ENCODE results near the gene RAB31. TPM values are rescaled to one million over a fixed set of nuclear protein-coding genes. Genes with fewer than 3 reads are reported as not detected.
"Not testable (repeated sequence)": the region's sequence is repeated elsewhere in the genome, so short reads cannot be mapped to it uniquely, and the experiment has no call there.

The RAB31 gene
- total and polyA plus RNA-seq, 2 of the 13 experiments (the other 11 are each of a cell fraction or from before 2014, with no cell fraction given), result 1.1 to 1.7 TPM

- Histone ChIP-seq H3K9me3 (ENCODE audit: low read length) (peaks cover 8% of the 10 kb centered on the region), H3K27ac (ENCODE audit: extremely low read length, insufficient read depth, low read length) (peak overlapping the region; percentile 69)
- DNase-seq (ENCODE audit: low spot score), result no peak
Observed at GRCh38 chr18:9856092-9856491, 148.0 kb downstream of the RAB31 start.

GRCh38 chr18:9857479-9857998 is 149.4 kb downstream of the RAB31 start:
- H3K27me3 ChIP-seq (ENCODE audit: control insufficient read depth in 1 of 2, insufficient read depth in 2 of 2, low read length in 2 of 2); H3K9me3 ChIP-seq (ENCODE audit: low read length); BruUV-seq (replicated peaks); intact Hi-C loops (cut with micrococcal nuclease; ENCODE audit: unreplicated experiment); H3K36me3 ChIP-seq (replicated peaks in 1 of 2; ENCODE audit: control insufficient read depth in 1 of 2, insufficient read depth in 2 of 2, low read length in 2 of 2); H3K4me2 ChIP-seq (ENCODE audit: low read depth, low read length); H3K27ac ChIP-seq (ENCODE audit: extremely low read length, insufficient read depth, low read length); CTCF ChIA-PET (ENCODE audit: low intra/inter-chr PET ratio, low total read pairs); H3K79me2 ChIP-seq (ENCODE audit: insufficient read depth, low read length); in situ Hi-C loops (cut with HindIII; ENCODE audit: extremely low pct_ligation_motif_present, low pct_unique_long_range_greater_than_20kb); POLR2A ChIA-PET; ATAC-seq; H3K4me3 ChIP-seq (replicated peaks in 1 of 3; ENCODE audit: insufficient read depth in 1 of 3, low read depth in 2 of 3, low read length in 3 of 3); FAIRE-seq; DNase-seq (ENCODE audit: low spot score); H4K20me1 ChIP-seq (ENCODE audit: insufficient read depth, low read length); H2AFZ ChIP-seq (ENCODE audit: low read length); H3K9ac ChIP-seq (ENCODE audit: insufficient read depth, low read depth, low read length): not testable (repeated sequence)
- 75% methylated on average over 4 of the region's 4 CpGs for WGBS (ENCODE audit: low lambda C conversion rate)
- peaks cover 43% of the 10 kb centered on the region for H3K4me1 ChIP-seq (ENCODE audit: insufficient read depth, low read length)

More at GRCh38 chr18:9856092-9856491, 148.0 kb downstream of the RAB31 start:
- FAIRE-seq (no peak), ATAC-seq (no peak)
- intact Hi-C loops (cut with micrococcal nuclease; ENCODE audit: unreplicated experiment), result no loop called here
- H3K9ac ChIP-seq (ENCODE audit: insufficient read depth, low read depth, low read length), result no peak overlapping the region
- no peak overlapping the region for H2AFZ ChIP-seq (ENCODE audit: low read length)
- no peaks in the 10 kb centered on the region for H3K27me3 ChIP-seq (ENCODE audit: control insufficient read depth in 1 of 2, insufficient read depth in 2 of 2, low read length in 2 of 2)
- peak overlapping the region; percentile 47 for H3K4me2 ChIP-seq (ENCODE audit: low read depth, low read length)
- TF ChIP-seq NFE2 (CRISPR knock-in tag; IDR thresholded peaks at IDR 0.05) (no peak), ZNF878 (CRISPR knock-in tag; IDR thresholded peaks at IDR 0.05) (no peak), ZKSCAN8 (CRISPR knock-in tag; IDR thresholded peaks at IDR 0.05; ENCODE audit: borderline replicate concordance) (no peak), ZNF414 (CRISPR knock-in tag; IDR thresholded peaks at IDR 0.05) (no peak), TRAFD1 (CRISPR knock-in tag; IDR thresholded peaks at IDR 0.05; ENCODE audit: borderline replicate concordance) (no peak), ZNF550 (CRISPR knock-in tag; IDR thresholded peaks at IDR 0.05; ENCODE audit: borderline replicate concordance) (no peak), HMGA1 (CRISPR knock-in tag; conservative IDR thresholded peaks at IDR 0.05) (no peak), ZNF792 (CRISPR knock-in tag; IDR thresholded peaks at IDR 0.05) (no peak), ADNP (CRISPR knock-in tag; IDR thresholded peaks at IDR 0.05) (no peak), ZNF430 (CRISPR knock-in tag; IDR thresholded peaks at IDR 0.05) (no peak), ZNF460 (CRISPR knock-in tag; IDR thresholded peaks at IDR 0.05; ENCODE audit: borderline replicate concordance) (no peak), ZNF18 (CRISPR knock-in tag; IDR thresholded peaks at IDR 0.05; ENCODE audit: insufficient replicate concordance) (no peak), TAF1 (CRISPR knock-in tag; IDR thresholded peaks at IDR 0.05) (no peak), SRSF1 (optimal IDR thresholded peaks at IDR 0.05; ENCODE audit: low read depth, low read length) (no peak), RARG (CRISPR knock-in tag; IDR thresholded peaks at IDR 0.05; ENCODE audit: low read depth) (no peak), ZNF205 (CRISPR knock-in tag; IDR thresholded peaks at IDR 0.05) (no peak), ZBTB8A (CRISPR knock-in tag; IDR thresholded peaks at IDR 0.05; ENCODE audit: borderline replicate concordance, low read depth) (no peak), SALL1 (CRISPR knock-in tag; IDR thresholded peaks at IDR 0.05) (no peak), ZNF850 (CRISPR knock-in tag; conservative IDR thresholded peaks at IDR 0.05) (no peak), TOPORS (CRISPR knock-in tag; IDR thresholded peaks at IDR 0.05) (no peak)
- no peaks in the 10 kb centered on the region for H3K79me2 ChIP-seq (ENCODE audit: insufficient read depth, low read length)
- peaks cover 33% of the 10 kb centered on the region for H3K4me1 ChIP-seq (ENCODE audit: insufficient read depth, low read length)
- CTCF ChIA-PET (ENCODE audit: low intra/inter-chr PET ratio, low total read pairs), result no interaction called here
- in situ Hi-C loops (cut with HindIII; ENCODE audit: extremely low pct_ligation_motif_present, low pct_unique_long_range_greater_than_20kb), result no loop called here
- BruUV-seq (replicated peaks), result TSS peak; percentile 52
- POLR2A ChIA-PET, result interaction anchor here (0.9 kb wide), 1 partner anchor 14 kb away, joined by 3 read pairs; no protein-coding TSS in a partner anchor
- H4K20me1 ChIP-seq (ENCODE audit: insufficient read depth, low read length), result no peaks in the 10 kb centered on the region
- H3K4me3 ChIP-seq (replicated peaks in 1 of 3; ENCODE audit: insufficient read depth in 1 of 3, low read depth in 2 of 3, low read length in 3 of 3), result peak overlapping the region in 1 of 3 experiments; percentile 4; a peak in 1 of 6 replicates
- WGBS (ENCODE audit: low lambda C conversion rate), result 97% methylated on average over 3 of the region's 3 CpGs
- no peaks in the 10 kb centered on the region for H3K36me3 ChIP-seq (replicated peaks in 1 of 2; ENCODE audit: control insufficient read depth in 1 of 2, insufficient read depth in 2 of 2, low read length in 2 of 2)
